HEK293T (cell line): ENCODE measurements around the gene RAD50.
"Not testable (repeated sequence)": the region's sequence is repeated elsewhere in the genome, so short reads cannot be mapped to it uniquely, and the experiment has no call there.

ENCODE experiments used
- ARNT ChIP-seq: fragments of 450-650 bp; IDR thresholded peaks from 2 replicates; pipeline ENCODE4 v1.6.1; 2017; ENCODE audit warnings: mild to moderate bottlenecking
- BHLHE40 ChIP-seq: fragments of 450-650 bp; IDR thresholded peaks from 2 replicates; pipeline ENCODE4 v1.6.1; 2016; ENCODE audit warnings: mild to moderate bottlenecking, moderate library complexity, borderline replicate concordance
- ELF4 ChIP-seq: fragments of 450-650 bp; IDR thresholded peaks from 2 replicates; pipeline ENCODE4 v1.6.1; 2017; ENCODE audit warnings: antibody characterized with exemption
- FOXA1 ChIP-seq: fragments of 450-650 bp; IDR thresholded peaks from 2 replicates; pipeline ENCODE4 v1.6.1; 2016; ENCODE audit warnings: mild to moderate bottlenecking
- FOXM1 ChIP-seq: fragments of 450-650 bp; IDR thresholded peaks from 2 replicates; pipeline ENCODE4 v1.6.1; 2017; ENCODE audit warnings: mild to moderate bottlenecking, borderline replicate concordance
- HDGF ChIP-seq: fragments of 450-650 bp; IDR thresholded peaks from 2 replicates; pipeline ENCODE4 v1.6.1; 2017; ENCODE audit warnings: antibody characterized with exemption, borderline replicate concordance
- L3MBTL2 ChIP-seq: fragments of 450-650 bp; conservative IDR thresholded peaks from 2 replicates; pipeline ENCODE4 v1.6.1; 2016; ENCODE audit warnings: mild to moderate bottlenecking
- NFRKB ChIP-seq: fragments of 450-650 bp; IDR thresholded peaks from 2 replicates; pipeline ENCODE4 v1.6.1; 2016; ENCODE audit warnings: mild to moderate bottlenecking, moderate library complexity
- SP1 ChIP-seq: fragments of 450-650 bp; IDR thresholded peaks from 2 replicates; pipeline ENCODE4 v1.6.1; 2017
- SUZ12 ChIP-seq: fragments of 450-650 bp; IDR thresholded peaks from 2 replicates; pipeline ENCODE4 v1.6.1; 2016; ENCODE audit warnings: mild to moderate bottlenecking
- ZNF384 ChIP-seq: fragments of 450-650 bp; IDR thresholded peaks from 2 replicates; pipeline ENCODE4 v1.6.1; 2016
- TF ChIP-seq, protein P1 (sequence below): fragments of 450-650 bp; IDR thresholded peaks from 2 replicates; pipeline ENCODE4 v1.6.1; 2016

DNA sequence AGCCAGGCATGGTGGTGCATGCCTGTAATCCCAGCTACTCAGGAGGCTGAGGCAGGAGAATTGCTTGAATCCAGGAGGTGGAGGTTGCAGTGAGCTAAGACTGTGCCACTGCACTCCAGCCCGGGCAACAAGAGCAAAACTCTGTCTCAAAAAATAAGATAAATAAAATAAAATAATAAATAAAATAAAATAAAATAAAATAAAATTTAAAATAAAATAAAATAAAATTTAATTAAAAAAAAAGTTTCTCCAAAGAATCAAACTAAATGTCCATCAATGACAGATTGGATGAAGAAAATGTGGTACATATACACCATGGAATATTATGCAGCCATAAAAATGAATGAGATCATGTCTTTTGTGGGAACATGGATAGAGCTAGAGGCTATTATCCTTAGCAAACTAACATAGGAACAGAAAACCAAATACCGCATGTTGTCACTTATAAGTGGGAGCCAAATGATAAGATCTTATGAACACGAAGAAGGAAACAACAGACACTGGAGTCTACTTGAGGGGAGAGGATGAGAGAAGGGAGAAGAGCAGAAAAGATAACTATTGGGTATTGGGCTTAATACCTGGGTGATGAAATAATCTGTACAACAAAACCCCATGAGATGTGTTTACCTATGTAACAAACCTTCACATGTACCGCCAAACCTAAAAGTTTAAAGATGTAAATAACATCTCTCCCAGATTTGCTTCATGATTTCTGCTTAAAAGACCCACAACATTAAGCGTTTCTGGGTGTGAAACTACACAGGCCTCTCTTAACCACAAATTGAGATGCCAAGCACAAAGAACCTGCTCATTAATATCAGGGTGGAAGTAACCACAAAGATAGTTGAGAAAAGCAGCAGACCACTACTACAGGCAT is 135.2 kb downstream of the RAD50 start:
- TF ChIP-seq HDGF, ARNT, SP1, SUZ12, BHLHE40, L3MBTL2, FOXM1, FOXA1, ELF4, ZNF384, NFRKB: not testable (repeated sequence)
- TF ChIP-seq, protein P1, sequence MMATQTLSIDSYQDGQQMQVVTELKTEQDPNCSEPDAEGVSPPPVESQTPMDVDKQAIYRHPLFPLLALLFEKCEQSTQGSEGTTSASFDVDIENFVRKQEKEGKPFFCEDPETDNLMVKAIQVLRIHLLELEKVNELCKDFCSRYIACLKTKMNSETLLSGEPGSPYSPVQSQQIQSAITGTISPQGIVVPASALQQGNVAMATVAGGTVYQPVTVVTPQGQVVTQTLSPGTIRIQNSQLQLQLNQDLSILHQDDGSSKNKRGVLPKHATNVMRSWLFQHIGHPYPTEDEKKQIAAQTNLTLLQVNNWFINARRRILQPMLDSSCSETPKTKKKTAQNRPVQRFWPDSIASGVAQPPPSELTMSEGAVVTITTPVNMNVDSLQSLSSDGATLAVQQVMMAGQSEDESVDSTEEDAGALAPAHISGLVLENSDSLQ = not testable (repeated sequence)
